Neural progenitor cell (in vitro differentiated cells): ENCODE measurements around the gene ZNF827.

Source experiments
- CTCF ChIP-seq: fragments of 200-600 bp; sonication (generic); IDR thresholded peaks from 2 replicates; pipeline ENCODE4 v1.5.1; 2017; ENCODE audit warnings: antibody characterized with exemption, mild to moderate bottlenecking
- EZH2 ChIP-seq: fragments of 200-600 bp; sonication (generic); IDR thresholded peaks from 2 replicates; pipeline ENCODE4 v1.6.1; 2017; ENCODE audit warnings: antibody characterized with exemption, mild to moderate bottlenecking, moderate library complexity

GRCh38 chr4:145709843-145710242, 228.8 kb downstream of the ZNF827 start:
- no peak for TF ChIP-seq EZH2
- TF ChIP-seq CTCF = no peak
